Type B pancreatic cell (in vitro differentiated cells): ENCODE measurements around the gene FXN. TPM values are rescaled to one million over a fixed set of nuclear protein-coding genes. Genes with fewer than 3 reads are reported as not detected.

Source experiments
- DNase-seq: peaks from one replicate; pipeline ENCODE4 v3.0.0; 2021; ENCODE audit warnings: mixed read lengths; ENCODE audit not compliant: unreplicated experiment; ENCODE audit errors: extremely low spot score
- H3K27ac Mint-ChIP-seq: 2 replicates; pipeline ENCODE4 v1.8.0; 2021; ENCODE audit warnings: mild to moderate bottlenecking, mixed read lengths
- H3K27me3 Mint-ChIP-seq: 2 replicates; pipeline ENCODE4 v1.8.0; 2021; ENCODE audit warnings: mixed read lengths
- H3K36me3 Mint-ChIP-seq: 2 replicates; pipeline ENCODE4 v1.8.0; 2021; ENCODE audit warnings: mixed read lengths
- H3K4me1 Mint-ChIP-seq: one replicate; pipeline ENCODE4 v1.8.0; 2021; ENCODE audit warnings: mixed read lengths; ENCODE audit not compliant: unreplicated experiment
- H3K4me3 Mint-ChIP-seq: 2 replicates; pipeline ENCODE4 v1.8.0; 2021; ENCODE audit warnings: mild to moderate bottlenecking, mixed read lengths
- H3K9me3 Mint-ChIP-seq: 2 replicates; pipeline ENCODE4 v1.8.0; 2021; ENCODE audit warnings: mixed read lengths
- total RNA-seq: library from RNA; stranded (reverse); gene quantifications from 2 replicates; pipeline ENCODE4 v1.2.1, GENCODE V29; 2021; ENCODE audit warnings: low replicate concordance
- TF ChIP-seq, protein P1 (sequence below): fragments of 200-600 bp; sonication (generic); conservative IDR thresholded peaks from 2 replicates; pipeline ENCODE4 v1.5.0; 2021; ENCODE audit warnings: antibody characterized with exemption, mild to moderate bottlenecking

The FXN gene
- total RNA-seq, 1 donor from 2014 or later = 22.0 TPM

DNA sequence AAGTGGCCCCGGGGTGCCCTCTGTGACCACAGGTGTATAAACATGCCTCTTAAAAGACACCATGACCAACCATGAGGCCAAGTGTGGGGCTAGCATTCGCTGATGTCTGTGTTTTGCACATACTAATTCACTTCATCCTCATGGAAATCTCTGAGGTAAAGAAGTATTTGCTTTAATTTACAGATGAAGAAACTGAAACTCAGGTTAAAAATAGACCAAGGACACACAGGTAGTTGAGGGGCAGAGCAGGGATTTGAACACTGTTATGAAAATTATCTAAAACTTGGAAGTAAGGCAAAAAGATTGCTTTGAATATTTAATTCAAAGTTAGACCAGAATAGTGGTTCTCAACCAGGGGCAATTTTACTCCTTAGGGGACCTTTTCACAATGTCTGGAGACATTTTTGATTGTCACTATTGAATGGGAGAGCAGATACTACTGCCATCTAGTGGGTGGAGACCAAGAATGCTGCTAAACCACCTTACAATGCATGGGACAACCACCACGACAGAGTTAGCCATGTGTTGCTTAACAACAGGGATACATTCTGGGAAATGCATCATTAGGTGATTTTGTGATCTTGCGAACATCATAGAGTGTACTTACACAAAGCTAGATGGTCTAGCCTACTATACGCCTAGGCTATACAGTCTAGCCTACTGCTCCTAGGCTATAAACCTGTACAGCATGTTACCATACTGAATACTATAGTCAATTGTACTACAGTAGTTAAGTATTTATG, 8.0 kb upstream of the FXN start:
- TF ChIP-seq, protein P1, sequence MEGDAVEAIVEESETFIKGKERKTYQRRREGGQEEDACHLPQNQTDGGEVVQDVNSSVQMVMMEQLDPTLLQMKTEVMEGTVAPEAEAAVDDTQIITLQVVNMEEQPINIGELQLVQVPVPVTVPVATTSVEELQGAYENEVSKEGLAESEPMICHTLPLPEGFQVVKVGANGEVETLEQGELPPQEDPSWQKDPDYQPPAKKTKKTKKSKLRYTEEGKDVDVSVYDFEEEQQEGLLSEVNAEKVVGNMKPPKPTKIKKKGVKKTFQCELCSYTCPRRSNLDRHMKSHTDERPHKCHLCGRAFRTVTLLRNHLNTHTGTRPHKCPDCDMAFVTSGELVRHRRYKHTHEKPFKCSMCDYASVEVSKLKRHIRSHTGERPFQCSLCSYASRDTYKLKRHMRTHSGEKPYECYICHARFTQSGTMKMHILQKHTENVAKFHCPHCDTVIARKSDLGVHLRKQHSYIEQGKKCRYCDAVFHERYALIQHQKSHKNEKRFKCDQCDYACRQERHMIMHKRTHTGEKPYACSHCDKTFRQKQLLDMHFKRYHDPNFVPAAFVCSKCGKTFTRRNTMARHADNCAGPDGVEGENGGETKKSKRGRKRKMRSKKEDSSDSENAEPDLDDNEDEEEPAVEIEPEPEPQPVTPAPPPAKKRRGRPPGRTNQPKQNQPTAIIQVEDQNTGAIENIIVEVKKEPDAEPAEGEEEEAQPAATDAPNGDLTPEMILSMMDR = peak; percentile 86
- Mint-ChIP-seq H3K4me1 (peaks cover 5% of the 10 kb centered on the region), H3K36me3 (no peaks in the 10 kb centered on the region), H3K27ac (no peak overlapping the region), H3K9me3 (peaks cover 10% of the 10 kb centered on the region), H3K4me3 (no peak overlapping the region), H3K27me3 (no peaks in the 10 kb centered on the region)
- DNase-seq = no peak

DNA sequence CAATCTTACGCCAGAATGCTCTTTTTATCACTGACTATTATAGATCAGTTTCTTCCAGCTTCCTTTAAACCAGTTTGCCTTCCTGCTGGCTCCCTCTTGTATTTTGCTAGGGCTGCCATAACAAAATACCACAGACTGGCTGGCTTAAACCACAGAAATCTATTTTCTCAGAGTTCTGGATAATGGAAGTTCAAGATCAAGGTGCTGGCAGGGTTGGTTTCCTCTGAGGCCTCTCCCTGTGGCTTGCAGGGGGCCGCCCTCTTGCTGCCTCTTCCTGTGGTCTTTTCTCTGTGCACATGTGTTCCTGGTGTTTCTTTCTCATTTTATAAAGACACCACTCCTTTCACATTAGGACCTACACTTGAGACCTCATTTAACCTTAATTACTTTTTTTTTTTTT, 6.8 kb upstream of the FXN start:
- DNase-seq = no peak
- no peak overlapping the region for H3K4me3 Mint-ChIP-seq
- peaks cover 10% of the 10 kb centered on the region for H3K9me3 Mint-ChIP-seq
- no peaks in the 10 kb centered on the region for H3K4me1 Mint-ChIP-seq
- TF ChIP-seq, protein P1 = no peak
- no peaks in the 10 kb centered on the region for H3K36me3 Mint-ChIP-seq
- H3K27me3 Mint-ChIP-seq = no peaks in the 10 kb centered on the region
- H3K27ac Mint-ChIP-seq = no peak overlapping the region

DNA sequence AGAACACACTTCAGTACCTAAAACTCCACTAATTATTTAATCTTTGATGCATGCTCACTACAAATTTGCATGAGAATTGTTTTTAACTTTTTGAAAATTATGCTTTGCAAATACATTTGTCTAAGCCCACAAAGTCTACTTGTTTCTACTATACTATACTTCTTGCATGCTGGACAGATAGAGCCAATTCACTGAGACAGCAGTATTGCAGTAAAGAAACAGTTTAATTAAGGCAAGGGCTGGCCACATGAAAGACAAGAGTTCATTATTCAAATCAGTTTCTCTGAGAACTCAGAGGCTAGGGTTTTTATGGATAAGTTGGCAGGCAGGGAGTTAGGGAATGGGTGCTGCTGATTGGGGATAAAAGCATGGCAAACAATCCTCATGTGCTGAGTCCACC, 6.0 kb upstream of the FXN start:
- no peak for DNase-seq
- TF ChIP-seq, protein P1 = no peak
- no peaks in the 10 kb centered on the region for H3K27me3 Mint-ChIP-seq
- no peaks in the 10 kb centered on the region for H3K4me1 Mint-ChIP-seq
- no peak overlapping the region for H3K27ac Mint-ChIP-seq
- H3K4me3 Mint-ChIP-seq = no peak overlapping the region
- no peaks in the 10 kb centered on the region for H3K36me3 Mint-ChIP-seq
- peaks cover 10% of the 10 kb centered on the region for H3K9me3 Mint-ChIP-seq

DNA sequence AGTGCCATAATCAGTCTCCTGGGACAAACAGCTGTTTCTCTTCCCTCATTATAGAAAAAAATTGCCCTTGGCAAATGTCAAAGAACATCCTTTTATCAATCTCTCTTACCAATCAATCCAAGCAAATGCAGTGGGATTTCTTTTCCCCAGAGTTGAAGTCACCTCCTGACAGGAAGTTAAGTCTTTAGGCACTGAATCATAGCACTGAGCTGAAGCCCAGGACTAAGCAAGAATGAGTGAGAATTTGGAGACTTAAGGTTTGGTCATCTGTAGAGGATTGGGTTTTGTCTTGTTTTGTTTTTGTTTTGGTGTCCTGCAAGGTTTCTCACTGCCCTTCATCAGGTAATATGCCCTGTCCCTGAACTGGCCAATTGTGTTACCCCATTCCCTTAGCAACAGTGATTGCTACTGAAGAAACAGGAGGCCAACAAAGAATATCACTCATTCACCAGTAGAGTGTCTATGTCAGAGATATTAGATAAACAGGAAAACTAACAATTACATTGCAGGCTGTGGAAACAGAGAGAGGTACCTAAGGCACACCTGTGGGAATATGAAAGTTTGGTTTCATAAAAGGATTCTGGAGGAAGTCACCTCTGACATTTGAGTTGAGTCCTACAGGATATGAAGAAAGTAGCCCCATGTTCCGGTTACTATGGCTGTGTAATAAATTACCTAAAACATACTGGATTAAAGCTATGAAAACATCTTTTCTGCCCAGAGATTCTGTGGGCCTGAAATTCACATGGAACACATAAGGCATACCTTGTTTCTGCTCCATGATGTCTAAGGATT, 4.5 kb upstream of the FXN start:
- TF ChIP-seq, protein P1 = no peak
- no peaks in the 10 kb centered on the region for H3K36me3 Mint-ChIP-seq
- H3K27ac Mint-ChIP-seq = no peak overlapping the region
- peaks cover 10% of the 10 kb centered on the region for H3K9me3 Mint-ChIP-seq
- peaks cover 1% of the 10 kb centered on the region for H3K4me1 Mint-ChIP-seq
- H3K27me3 Mint-ChIP-seq = no peaks in the 10 kb centered on the region
- no peak overlapping the region for H3K4me3 Mint-ChIP-seq
- no peak for DNase-seq

DNA sequence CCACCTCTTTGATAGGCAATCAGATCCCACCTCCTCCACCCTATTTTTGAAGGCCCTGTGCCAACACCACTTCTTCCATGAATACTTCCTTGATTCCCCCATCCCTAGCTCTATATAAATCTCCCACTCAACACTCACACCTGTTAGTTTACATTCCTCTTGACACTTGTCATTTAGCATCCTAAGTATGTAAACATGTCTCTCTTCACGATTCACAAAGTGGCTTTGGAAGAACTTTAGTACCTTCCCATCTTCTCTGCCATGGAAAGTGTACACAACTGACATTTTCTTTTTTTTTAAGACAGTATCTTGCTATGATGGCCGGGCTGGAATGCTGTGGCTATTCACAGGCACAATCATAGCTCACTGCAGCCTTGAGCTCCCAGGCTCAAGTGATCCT, 1.5 kb upstream of the FXN start:
- Mint-ChIP-seq H3K36me3 (no peaks in the 10 kb centered on the region), H3K9me3 (peaks cover 10% of the 10 kb centered on the region), H3K4me1 (peaks cover 14% of the 10 kb centered on the region), H3K4me3 (peak overlapping the region; percentile 79), H3K27ac (no peak overlapping the region), H3K27me3 (no peaks in the 10 kb centered on the region)
- TF ChIP-seq, protein P1 = no peak
- DNase-seq = no peak
